Activated CD4-positive, CD25-positive, alpha-beta regulatory T cell (primary cell): ENCODE measurements around the gene RAB27B.

Experiments
- DNase-seq, 4 experiments: peaks; one replicate each; lab custom pipeline; 2025; lab: John Stamatoyannopoulos, UW

The RAB27B gene

DNA sequence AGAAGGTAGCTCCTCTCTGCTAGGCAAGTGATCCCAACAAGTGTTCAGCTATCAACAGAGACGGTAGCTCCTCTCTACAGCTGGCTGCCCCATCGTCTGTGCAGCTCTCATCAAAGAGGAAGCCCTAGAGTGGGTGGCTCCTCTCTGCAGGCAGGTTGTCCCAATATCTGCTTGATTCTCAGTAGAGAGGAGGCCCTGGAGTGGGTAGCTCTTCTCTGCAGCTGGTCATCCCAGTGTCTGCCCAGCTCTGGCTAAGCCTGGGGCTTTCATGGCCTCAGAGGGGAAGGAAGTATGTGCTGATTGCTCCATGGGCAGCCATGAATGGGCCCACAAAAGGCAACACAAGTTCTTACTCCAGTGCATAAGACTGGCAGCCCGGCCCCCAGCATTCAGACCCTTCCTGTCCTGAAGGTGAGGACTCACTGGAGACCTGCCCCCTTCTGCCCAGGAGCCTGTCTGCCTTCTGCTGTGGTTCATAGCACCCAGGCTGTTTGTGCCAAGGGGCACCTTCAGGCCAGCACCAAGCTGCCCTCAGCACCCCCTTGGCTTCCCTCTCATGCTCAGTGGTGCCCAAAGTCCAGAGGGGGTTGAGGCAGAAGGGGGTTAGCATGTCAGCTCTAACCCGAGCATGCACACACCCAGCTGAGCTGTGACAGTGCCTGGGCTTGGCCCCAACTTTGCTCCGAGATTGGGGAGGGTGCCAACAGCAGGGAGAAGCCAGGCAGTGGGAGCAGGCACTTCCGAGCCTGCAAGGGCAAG, 82.1 kb downstream of the RAB27B start:
- no peak for DNase-seq

DNA sequence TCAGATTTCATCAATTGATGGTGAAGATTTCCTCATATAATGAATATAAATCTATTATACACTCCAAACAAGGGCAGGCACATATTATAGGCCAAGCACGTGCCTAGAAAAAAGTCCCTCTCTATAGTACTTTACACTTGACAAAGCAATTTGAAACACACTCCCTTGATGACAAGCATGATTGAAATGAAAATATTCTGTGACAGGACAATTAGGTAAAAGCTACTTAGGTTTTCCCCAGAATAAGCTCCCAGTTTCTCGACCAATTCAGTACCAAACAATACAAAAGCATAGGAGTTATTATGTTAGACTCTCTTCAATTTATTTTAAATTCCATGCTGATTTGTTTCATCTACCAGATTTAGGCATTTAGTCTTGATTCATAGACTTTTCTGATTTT, 83.3 kb downstream of the RAB27B start:
- no peak for DNase-seq

DNA sequence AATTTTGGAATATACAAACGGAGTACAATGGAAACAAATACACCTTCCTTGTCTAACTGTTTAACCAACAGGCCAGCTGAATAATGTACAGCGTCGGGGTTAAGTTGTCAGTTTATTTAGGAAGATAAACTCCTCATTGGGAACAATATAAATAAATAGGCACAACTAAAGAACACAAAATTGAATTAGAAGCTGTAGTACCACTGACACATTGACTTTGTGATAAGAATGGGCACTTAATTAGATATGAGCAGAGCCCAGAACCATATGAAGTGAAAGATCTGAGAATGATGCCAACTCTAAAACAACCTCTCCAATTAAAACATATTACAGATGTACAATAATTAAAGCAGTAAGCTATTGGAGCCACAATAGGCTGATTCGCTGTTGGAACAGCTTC, 86.5 kb downstream of the RAB27B start:
- no peak for DNase-seq

DNA sequence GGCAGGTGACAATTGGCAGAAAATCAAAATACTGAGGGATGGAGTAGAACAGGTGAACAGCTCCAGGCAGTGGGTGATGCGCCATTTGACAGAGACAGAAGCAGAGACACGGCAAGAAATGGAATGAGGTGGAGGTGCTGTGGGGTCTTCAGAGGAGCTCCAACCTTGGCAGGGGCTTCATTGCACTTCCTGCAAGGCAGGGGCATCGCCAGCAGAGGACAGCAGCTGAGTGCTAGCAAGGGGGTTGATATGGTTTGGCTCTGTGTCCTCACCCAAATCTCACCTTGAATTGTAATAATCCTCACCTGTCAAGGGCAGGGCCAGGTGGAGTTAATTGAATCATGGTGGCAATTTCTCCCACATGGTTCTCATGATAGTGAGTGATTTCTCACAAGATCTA, 88.2 kb downstream of the RAB27B start:
- DNase-seq = no peak

DNA sequence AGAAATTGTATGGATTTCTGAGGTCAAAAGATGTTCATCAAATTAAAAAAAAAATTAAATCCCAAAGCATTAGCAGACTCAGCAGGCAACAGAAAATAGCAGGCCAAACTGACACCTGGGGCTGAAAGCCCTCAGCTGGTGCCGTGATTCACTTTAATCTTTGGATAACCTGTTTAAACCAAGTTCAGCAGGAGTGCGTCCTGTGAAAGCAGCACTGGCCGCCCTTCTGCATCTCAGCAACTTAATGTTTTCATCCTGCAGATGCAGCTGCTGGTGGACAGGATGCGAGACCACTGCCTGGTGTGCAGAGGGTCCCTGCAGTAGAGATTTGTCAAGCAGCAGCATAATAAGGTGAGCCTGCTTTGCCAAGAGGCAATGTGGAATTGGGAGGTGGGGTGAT, 89.8 kb downstream of the RAB27B start:
- DNase-seq = no peak

DNA sequence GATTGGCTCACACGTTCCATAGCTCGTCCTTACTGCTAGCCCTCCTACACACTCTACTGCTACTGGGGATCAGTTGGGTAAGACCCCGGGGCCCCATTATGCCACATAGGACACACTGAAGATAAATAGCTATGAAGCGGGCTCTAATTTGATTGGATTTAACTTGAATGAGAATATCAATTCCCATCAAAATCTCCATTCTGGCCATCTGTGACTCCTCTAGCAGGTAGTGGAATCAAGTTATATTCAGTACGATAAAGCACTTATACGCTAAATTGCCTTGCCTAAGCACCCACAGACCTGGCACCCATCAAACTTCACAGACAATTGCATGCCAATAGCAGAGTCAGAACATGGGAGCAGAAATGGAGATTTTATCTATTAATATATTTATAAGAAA, 91.1 kb downstream of the RAB27B start:
- DNase-seq = no peak

DNA sequence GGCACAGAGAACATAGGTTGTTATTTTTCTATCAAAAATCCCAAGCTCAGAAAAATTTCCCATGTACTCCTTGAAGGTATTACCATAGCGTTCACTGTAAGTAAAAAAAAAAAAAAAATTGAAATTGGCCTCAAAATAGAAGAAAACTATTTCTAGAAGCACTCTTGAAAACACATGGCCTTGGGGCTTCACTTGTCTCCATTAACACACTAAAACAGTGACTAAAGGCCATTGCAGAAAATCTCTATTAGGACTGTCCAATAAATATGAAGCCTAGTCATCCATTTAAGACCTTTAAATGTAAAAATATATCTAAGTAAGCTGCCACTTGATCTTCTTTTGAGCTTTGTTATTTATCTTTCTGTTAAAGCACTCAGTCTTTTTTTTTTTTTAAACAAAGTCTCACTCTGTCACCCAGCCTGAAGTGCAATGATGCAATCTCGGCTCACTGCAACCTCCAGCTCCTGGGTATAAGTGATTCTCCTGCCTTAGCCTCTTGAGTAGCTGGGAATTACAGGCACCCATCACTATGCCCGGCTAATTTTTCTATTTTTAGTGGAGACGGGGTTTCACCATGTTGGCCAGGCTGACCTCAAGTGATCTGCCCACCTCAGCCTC, 95.2 kb downstream of the RAB27B start:
- no peak for DNase-seq

DNA sequence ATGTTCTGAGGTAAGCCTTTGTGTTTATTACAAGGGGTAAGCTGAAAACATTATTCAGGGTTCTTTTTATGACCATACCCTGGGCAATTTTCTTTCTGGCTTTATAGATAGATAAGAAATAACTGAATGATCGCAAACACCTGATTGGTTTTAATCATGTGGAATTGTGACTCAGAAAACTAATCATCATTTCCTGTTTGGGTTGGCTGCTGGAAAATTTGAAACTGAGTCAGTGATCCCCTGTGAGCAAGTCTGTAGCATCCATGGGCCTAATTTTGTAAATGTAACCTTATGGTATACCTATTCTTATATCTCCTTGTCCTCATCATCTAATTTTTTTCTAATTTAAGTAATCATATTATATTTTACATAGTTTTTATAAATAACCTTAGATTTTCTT, 96.7 kb downstream of the RAB27B start:
- DNase-seq = no peak

DNA sequence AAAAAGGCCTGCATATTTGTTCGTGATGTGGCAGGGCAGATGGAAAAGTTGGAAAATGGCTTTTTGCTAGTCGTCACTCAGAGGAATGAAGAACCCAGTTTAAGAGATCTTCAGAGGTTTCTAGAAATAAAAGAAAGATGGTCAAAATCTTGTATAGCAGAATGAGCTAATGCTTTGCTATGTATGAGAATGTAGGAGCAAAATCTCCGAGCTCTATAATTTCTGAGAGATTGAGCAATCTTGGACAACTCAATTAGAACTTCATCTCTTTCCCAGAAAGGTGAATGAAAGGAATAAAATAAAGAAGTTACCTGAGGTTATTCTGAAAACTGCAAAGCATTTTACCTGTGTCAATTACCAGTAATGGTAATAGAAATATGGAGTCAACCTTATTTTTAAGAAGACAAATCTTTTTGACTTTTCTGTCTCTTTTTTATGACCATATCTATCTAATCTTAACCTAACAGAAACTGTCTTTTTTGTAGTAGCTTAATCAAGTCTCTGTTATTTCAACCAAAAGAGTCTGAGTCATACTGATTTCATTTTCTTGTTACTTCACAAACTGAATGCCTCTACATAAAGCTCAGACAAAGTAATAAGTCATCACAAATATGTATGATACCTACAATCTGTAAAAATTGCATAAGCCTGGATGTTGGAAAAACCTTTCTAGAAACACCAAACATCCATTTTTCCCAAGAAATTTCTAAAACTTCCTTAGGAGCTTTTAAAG, 98.5 kb downstream of the RAB27B start:
- no peak for DNase-seq

DNA sequence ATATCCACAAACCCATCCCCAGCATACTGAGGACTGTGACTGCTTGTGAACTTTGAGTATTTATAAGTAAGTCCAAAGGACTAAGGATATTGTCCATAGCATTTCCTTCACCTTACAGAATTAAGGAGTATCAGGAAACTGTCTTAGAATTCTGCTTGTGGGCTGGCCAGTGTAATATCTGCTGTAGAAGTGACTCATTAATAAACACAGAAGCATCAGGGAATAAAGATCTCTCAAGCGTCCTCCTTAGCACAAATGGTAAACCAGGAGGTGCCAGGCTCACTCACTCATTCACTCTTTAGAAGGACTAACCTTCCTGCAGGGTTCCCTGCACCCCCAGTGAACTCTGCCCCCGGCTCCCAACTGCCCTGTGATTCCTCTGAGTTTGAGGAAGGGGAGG, 100.0 kb downstream of the RAB27B start:
- DNase-seq = no peak

DNA sequence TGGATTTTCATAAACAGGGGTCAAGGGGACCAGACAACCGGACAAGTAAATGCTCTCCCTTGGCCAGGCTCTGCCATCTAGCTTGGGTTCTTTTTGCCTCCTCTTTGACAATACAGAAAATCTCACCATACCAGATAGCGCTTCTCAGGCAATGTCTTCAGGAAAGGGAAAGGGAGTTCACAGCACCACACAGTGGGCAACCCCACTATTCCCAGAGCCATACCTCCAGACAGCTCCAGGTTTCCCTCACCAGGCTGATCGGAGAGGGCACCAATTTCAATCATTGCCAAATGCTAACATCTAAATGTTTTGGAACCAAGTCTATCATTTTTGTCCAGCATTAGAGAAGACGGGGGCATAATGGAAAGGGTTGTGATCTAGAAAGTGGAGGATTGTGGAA, 102.9 kb downstream of the RAB27B start:
- DNase-seq = no peak

DNA sequence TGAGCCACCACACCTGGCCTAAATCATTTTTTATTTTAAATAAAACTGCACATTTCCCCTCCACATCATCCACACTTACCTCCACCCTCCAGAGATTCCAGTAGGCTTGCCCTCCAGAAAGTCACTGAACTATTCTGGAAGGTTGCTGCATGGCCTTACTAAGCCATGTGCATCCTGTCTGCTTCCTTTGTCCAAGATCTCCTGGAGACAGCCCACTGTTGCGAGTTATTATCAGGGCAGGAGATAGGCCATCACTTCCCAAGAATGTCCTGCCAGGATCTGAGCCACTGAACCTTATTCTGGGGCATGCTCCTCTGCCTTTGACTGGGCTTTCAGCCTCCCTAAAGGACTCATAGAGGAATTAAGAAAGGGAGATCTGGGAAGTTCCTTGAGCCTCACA, 104.2 kb downstream of the RAB27B start:
- DNase-seq = no peak

DNA sequence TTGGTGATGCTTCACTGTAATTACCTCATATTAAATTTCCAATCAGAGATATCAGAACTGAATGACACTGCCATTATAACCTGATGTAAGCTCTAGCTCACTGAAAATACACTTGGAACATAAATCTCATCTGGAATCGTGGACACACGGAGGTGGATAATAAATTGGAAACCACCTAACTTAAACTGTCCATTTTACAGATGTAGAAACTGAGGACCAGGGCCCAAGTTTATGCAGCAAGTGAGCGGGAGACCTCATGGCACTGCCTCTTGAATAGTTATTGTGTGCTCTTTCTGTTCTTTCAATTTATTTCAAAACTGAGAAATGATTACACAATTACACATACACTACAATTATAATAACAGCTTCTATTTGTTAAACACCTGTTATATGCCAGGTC, 110.2 kb downstream of the RAB27B start:
- DNase-seq = no peak

DNA sequence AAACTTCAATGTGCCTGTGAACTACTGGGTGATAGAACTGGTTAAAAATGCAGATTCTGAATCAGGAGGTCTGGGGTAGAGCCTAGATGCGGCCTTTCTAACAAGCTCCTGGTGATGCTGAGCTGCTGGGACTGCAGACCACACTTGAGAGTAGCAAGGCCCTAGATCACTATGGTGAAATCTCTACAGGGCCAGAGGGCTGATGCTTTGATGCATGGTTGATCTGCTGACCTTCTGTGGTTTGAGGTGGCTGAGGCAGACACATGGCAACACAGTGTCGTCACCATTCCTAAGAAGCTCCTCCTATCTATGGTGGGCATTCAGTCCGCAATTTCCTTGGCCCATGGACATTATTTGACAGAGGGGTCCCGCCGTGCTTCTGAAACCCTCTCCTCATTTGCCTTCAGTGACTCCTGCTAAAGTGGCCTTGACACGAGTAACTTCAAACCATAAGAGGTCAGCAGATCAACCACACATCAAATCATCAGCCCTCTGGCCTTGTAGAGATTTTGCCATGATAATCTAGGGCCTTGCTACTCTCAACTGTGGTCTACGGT, 111.2 kb downstream of the RAB27B start:
- DNase-seq = no peak

DNA sequence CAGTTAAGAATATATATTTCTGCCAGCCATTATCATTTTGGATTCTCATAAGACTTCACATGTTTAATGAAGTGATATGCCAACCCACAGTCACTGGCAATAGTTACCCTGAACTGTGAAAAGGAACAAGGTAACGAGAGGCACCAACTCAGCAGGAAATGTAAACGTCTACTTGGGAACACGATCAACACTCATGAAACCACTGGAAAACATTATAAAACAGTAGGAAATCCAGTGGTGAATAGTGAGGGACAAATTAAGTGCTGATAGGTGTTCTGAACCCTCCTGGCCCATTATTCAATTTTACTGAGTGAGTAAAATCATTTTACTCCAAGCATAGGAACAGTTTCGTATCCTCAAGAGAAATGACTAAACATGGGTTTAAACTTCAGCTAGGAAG, 113.9 kb downstream of the RAB27B start:
- no peak for DNase-seq

DNA sequence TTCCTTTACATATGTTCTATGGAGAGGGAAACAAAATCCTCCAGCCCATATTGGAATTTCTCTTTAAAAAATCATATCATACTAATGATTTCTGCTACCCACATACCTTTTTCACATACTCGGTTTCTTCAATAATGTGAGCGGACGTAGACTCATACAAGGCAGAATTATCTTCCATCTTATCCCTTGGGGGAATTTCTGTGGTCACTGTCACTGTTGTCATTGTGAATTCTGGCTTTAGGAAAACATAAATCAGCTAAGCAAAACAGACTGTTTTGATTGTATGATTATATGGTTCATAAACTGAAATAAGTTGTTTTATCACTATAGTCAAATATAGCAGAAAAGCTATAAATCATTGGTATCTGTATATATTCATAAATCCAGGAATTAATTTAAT, 114.3 kb downstream of the RAB27B start:
- DNase-seq = no peak
